ENCODE data around the gene CORO1C. TPM values are rescaled to one million over a fixed set of nuclear protein-coding genes. Genes with fewer than 3 reads are reported as not detected.

Gene CORO1C
- polyA plus RNA-seq, 4 donors, result 56.9 to 66.4 (median 59.4) TPM

- DNase-seq (ENCODE audit: low read depth in 4 of 4, low spot score in 3 of 4), result no peak
Measured at GRCh38 chr12:108653922-108654321, 77.4 kb downstream of the CORO1C start.

DNA sequence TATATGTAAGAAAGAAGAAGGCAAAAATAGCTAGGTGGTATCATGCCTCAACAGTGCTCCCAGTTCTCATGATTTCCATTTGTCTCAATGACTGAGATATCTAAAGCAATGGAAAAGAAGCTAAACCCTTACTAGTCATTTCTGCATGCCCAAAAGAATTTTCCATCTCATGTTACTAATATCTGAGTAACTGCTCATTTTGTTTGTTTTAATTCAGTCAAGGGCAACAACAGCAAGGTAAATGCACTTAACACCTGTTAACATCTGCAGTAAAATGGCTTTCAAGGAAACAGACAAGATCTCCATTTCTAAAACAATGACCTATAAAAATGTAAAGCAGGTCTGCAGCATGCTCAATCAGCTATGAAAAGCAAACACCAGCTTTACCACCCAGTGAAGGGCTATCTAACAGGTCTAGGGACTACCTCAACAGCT is 78.2 kb downstream of the CORO1C start:
- no peak for DNase-seq (ENCODE audit: low read depth in 4 of 4, low spot score in 3 of 4)

- DNase-seq (ENCODE audit: low read depth in 4 of 4, low spot score in 3 of 4), result no peak
Measured at GRCh38 chr12:108650083-108650482, 81.2 kb downstream of the CORO1C start.

DNA sequence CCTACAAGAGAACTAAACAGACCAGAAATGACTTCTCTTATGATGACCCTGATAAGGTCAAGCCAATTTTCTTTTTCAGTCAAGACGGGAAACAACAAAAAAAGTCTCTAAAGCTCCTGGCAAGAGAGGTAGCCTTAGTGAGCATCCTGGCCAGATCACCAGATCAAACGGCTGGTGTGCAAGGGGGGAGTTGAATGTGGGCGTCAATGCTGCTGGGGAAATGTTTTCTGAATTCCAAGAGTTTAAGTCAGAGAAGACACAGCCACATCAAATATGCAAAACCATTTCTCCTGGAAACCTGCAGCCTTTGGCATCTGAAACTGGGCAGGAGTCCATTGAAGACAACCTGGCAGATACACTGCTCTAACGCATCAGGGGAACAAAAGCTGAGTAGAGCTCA is 81.6 kb downstream of the CORO1C start:
- DNase-seq (ENCODE audit: low read depth in 4 of 4, low spot score in 3 of 4), result no peak

GRCh38 chr12:108649126-108649525 is 82.2 kb downstream of the CORO1C start:
- no peak for DNase-seq (ENCODE audit: low read depth in 4 of 4, low spot score in 3 of 4)

DNA sequence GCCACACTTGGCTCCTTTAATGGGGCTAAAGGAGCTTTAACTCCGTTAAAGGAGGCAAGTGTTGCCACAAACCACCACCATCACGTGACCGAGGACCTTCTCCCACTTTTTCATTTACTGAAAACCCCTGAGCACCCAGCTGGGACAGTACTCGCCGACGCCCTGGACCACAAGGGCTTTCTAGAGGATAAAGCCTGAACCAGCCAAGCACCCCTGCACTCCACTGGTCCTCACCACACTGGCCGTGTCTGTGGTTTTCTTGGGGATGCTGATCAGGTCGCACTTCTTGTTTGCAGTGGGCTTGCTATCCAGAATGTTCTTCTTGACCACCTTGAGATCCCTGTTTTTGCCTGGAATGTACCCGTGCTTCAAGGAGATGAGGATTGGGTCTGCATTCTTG is 82.9 kb downstream of the CORO1C start:
- DNase-seq (ENCODE audit: low read depth in 4 of 4, low spot score in 3 of 4), result no peak

DNA sequence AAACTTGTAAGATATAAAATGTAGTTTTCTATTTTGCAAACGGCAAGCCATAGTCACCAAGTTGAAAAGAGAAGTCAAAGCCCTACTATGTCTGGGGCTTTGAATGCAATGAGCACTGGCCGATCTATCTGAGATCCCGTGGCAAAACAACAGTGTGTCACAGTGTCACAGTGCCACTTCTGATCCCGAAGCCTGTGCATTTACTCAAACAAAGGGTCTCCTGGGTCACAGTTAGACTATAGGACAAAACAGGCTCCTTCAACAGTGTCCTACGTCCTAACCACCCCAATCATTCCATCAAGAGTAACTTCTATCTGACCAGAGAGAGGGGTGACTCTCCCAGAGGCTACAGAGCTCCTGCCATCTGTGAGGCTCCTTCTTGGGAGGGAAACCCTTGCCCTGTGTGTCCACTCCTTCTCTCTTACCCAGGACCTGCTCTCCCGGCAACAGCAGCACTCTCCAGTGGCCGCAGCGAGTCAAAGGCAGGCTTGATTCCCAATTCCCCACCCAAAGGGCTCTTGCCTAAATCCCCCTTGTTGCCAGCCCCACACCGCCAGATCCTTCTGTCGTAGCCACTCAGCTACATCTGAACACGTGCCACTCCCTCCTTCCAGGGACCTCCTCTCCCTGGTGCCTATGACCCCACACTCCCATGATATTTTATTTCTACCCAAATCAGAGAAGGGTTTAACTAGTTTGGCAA is 83.6 kb downstream of the CORO1C start:
- no peak for DNase-seq (ENCODE audit: low read depth in 4 of 4, low spot score in 3 of 4)

DNA sequence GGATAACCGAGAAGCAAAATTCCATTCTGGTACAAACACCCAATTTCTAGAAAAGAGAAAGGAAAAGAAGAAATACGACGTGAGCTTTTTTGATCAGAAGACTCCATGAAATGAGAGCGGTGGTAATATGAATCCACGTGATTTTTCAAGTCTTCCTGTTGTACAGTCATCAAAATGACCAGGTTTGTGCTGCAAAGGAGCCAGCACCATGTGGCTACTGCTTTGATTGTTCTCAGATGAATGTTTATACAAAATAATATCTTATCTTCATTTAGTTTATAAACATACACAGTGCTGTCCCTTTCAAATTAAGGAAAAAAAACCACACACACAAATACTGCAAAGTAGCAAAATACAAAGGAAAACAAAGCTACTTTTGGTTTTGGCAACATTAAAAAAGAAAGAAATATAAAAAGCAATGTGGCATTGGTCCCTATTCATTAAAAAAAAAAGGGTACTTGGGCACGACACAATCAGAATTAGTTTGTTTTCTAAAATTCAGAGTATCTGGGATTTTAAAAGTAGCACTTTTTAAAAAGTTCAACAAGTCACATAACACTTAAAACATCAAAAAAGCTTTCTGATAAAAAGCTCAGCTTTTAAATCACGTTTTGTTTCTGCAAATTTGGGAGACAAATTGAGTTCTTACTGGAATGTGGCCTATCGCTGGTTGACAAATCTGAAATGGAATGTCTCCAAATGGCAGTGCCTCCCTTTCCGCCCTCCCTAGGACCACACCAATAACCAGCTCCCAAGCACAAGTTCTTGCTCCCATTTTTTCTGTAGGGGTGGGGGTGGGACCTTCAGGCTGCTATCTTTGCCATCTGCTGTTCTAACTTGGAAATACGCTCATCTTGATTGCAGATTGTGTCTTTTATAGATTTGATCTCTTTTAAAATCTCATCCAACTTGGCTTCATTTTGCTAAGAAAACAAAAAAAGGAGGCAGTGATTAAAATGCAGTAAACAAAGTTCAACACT is 84.4 kb downstream of the CORO1C start:
- DNase-seq (ENCODE audit: low read depth in 4 of 4, low spot score in 3 of 4), result no peak

DNA sequence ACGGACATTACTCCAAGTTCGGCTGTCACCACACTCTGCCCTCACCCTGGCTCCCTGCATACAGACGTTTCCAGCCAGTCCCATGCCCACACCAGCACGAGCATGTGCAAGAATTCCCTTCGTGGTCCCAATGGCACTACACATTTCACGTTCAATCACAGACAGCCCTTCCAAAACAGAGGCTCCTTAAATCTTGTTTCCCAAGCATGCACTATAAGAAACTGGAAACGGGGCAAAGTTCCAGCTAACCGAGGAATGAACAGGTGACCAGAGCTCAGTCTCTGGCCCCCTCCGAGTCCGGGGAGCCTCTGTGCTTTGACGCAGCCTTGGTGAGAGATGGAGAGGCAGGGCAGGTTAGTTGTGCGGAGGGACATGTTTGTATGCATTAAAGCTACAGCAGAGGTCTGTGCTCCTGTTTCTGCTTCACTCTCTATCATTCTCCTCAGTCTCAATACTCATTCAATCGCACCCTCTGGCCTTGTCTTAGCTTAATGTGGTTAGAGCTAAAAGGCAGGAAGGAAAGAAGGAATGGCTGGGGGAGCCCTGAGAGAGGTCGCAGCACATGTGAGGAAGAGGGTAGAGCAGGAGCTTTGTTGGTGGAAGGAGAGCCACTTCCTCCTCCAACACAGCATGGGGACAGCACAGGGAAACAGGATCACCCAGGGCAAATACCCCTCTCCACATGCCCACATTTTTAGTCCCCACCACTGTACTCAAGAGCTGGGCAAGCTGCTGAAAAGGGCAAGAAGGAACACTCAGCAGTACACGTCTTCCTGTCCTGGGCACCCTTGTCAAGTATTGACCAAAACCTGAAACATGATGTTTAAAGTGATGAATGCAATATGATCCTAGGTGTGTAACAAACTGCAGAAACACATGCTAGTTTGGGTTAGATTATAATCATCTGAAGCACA is 85.4 kb downstream of the CORO1C start:
- no peak for DNase-seq (ENCODE audit: low read depth in 4 of 4, low spot score in 3 of 4)

GRCh38 chr12:108644811-108645120 is 86.6 kb downstream of the CORO1C start:
- DNase-seq (ENCODE audit: low read depth in 4 of 4, low spot score in 3 of 4), result no peak

DNA sequence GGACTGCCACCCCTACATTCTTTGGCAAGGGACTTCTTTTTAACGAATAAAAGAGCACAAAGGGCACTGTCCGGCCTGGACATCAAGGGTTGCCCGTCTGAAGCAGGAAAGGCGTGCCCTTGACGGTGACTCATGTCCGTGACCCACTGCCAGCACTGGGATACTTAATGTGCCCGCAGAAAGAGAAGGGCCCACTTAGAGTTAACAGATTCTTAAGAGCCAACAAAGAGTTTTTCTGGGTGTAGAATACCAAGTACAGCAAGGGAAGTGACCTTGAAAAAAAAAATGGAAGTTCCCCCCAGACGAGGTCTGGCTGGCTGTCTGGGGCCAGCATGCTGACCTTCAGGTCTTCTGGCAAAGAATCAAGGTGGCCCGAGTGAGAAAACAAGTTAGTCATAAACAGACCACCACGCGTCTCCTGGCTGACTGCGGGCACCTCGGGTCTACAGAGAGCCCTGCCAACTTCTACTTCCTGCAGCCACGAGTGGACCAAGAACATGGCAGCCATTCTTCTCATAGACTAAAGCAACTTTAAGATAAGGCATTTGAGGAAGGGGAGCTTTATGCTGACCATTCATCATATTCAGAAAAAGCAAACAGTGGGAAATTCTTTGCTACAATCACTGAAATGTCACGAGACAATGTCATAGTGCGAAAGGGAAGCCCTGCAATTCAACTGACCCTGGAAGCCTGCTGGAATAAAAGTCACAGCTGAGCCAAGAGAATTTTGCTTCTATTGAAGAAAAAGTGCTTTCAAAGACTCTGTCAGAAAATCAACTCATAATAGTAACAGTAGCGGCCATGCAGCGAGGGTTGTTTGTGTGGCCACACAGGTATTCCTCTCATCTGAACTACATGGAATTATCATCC is 87.1 kb downstream of the CORO1C start:
- no peak for DNase-seq (ENCODE audit: low read depth in 4 of 4, low spot score in 3 of 4)

DNA sequence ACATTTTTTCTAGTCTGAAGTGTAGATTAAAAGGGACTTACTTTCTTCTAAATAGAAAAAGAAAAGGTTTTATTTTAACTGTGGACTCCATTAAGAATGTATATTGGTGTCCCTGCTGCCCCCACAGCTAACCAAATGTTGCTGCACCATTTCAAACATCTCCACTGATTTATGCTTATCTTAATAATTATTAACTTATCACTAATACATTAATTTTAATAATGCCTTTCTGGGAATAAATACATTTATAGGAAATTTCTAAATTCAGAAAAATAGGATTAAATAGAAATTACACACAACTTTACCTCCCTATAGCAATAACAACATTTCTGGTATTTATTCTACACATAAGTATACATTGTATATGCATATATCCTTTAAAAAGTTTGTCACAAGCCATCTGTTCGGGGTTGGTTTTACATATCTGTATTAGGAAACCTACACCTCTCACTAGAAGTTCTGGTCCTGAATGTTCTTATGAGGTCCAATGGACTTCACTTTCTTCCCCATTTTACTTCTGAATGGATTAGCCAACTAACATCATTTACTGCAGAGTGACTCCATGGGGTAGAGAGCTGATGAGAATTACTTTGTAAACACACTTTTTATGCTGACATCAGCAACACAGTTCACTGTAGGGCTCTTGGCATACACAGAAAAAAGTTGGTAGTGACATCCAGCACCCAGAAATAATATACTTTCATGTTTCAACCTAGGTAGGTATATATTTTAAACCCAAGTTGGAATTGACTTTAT is 88.2 kb downstream of the CORO1C start:
- no peak for DNase-seq (ENCODE audit: low read depth in 4 of 4, low spot score in 3 of 4)

- DNase-seq (ENCODE audit: low read depth in 4 of 4, low spot score in 3 of 4), result no peak
Measured at GRCh38 chr12:108642269-108642870, 88.9 kb downstream of the CORO1C start.

- DNase-seq (ENCODE audit: low read depth in 4 of 4, low spot score in 3 of 4), result no peak
Measured at GRCh38 chr12:108641446-108642268, 89.7 kb downstream of the CORO1C start.

- DNase-seq (ENCODE audit: low read depth in 4 of 4, low spot score in 3 of 4), result no peak
Measured at GRCh38 chr12:108640802-108641445, 90.4 kb downstream of the CORO1C start.

DNA sequence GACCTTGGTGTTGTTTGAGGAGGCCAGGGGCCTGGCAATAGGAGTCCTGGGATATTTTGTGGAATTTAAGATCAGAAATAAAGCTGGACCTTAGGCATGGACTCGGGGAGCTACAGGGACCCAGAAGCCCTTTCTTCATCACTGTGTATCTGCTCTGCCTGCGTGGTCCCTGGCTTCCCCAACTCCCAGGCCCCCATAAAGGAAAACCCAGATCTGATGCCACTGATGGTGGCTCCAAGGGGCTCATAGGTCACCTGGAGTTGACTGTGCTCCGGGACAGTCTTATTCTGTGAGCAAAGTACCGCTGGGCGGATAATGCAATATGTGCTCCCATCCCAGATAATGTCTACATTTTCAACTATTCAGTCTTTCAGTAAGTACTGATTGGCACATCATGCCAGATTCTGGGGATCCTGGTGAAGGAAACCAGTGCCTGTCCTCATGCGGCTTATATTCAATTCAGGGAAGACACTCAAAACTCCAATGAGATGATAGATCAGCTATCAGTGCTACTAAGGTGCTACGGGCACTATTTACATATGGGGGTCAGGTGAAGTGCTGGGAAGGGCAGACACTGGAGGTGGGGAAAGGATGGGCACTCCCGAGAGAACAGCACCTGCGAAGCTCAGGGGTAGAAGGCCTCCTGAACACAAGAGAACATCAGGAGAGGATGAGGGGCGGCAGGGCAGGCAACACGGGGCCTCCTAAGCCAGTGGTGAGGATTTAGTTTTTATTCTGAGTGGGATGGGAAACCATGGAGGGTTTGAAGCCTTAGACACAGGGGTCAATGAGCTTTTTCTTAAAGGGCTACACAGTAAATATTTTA is 92.1 kb downstream of the CORO1C start:
- no peak for DNase-seq (ENCODE audit: low read depth in 4 of 4, low spot score in 3 of 4)
